Esophagus squamous epithelium (tissue), 5 donors: ENCODE results near the gene F3. TPM values are rescaled to one million over a fixed set of nuclear protein-coding genes. Genes with fewer than 3 reads are reported as not detected.
A peak's percentile ranks its signal among the peaks of the same experiment; 100 is the strongest.

Experiments used
- DNase-seq: peaks from one replicate; lab custom pipeline; 2025; lab: John Stamatoyannopoulos, UW
- H3K27ac ChIP-seq, 4 donors: fragments of 200-600 bp; sonication (generic); one replicate each; pipeline ENCODE4 v1.5.1; 2016 to 2019; ENCODE audit warnings: mild to moderate bottlenecking in 1 of 4
- H3K27me3 ChIP-seq, 4 donors: fragments of 200-600 bp; sonication (generic); 1 replicate in 3 of 4; 2 replicates in 1 of 4; pipeline versions ENCODE4 v1.5.1 to v1.6.0; 2017 to 2021; ENCODE audit warnings: antibody characterized with exemption in 1 of 4
- H3K36me3 ChIP-seq, 3 donors: fragments of 200-600 bp; sonication (generic); one replicate each; pipeline ENCODE4 v1.5.1; 2016 to 2019
- H3K4me1 ChIP-seq, 3 donors: fragments of 200-600 bp; sonication (generic); one replicate each; pipeline ENCODE4 v1.5.1; 2017 to 2019
- H3K4me3 ChIP-seq, 4 donors: fragments of 200-600 bp; sonication (generic); 1 replicate in 3 of 4; 2 replicates in 1 of 4; pipeline ENCODE4 v1.5.1; 2016 to 2019; ENCODE audit warnings: mild to moderate bottlenecking in 2 of 4, moderate library complexity in 1 of 4
- H3K9me3 ChIP-seq, 3 donors: fragments of 200-600 bp; sonication (generic); one replicate each; pipeline ENCODE4 v1.5.1; 2016 to 2019
- CTCF ChIP-seq, 6 experiments: fragments of 450-650 bp in 4 of 6; fragments of 200-600 bp in 2 of 6; sonication (generic) in 2 of 6; IDR thresholded peaks; one replicate each; pipeline ENCODE4 v1.5.1; 2016 to 2019; ENCODE audit warnings: antibody characterized with exemption in 6 of 6, mild to moderate bottlenecking in 4 of 6, moderate library complexity in 4 of 6
- POLR2A ChIP-seq, 4 donors: fragments of 450-650 bp; IDR thresholded peaks; one replicate each; pipeline ENCODE4 v1.6.1; 2017; ENCODE audit warnings: antibody characterized with exemption in 4 of 4, mild to moderate bottlenecking in 4 of 4, moderate library complexity in 3 of 4
- WGBS, 2 donors: methylation state at CpG; one replicate each; pipeline ENCODE4 v1.1.5; 2018; 5-methylcytosine and 5-hydroxymethylcytosine counted together
- intact Hi-C: fragments of 100-400 bp; cut with DNase I; formaldehyde crosslinking; loops from one replicate; pipeline ENCODE4 v1.15.0; 2022
- total RNA-seq, 4 donors: library from RNA; depleted of rRNA; stranded (reverse); fragments of >200 nt; gene quantifications; one replicate each; pipeline ENCODE4 v1.1.0, GENCODE V29; 2016
- donor health status: DM: yes; HTN: yes; CAD: no.

The F3 gene
- total RNA-seq, 4 donors from 2014 or later: 38.9 to 144 (median 59.5) TPM

GRCh38 chr1:94565901-94566300 is 24.3 kb upstream of the F3 start:
- intact Hi-C loops: no loop called here

DNA sequence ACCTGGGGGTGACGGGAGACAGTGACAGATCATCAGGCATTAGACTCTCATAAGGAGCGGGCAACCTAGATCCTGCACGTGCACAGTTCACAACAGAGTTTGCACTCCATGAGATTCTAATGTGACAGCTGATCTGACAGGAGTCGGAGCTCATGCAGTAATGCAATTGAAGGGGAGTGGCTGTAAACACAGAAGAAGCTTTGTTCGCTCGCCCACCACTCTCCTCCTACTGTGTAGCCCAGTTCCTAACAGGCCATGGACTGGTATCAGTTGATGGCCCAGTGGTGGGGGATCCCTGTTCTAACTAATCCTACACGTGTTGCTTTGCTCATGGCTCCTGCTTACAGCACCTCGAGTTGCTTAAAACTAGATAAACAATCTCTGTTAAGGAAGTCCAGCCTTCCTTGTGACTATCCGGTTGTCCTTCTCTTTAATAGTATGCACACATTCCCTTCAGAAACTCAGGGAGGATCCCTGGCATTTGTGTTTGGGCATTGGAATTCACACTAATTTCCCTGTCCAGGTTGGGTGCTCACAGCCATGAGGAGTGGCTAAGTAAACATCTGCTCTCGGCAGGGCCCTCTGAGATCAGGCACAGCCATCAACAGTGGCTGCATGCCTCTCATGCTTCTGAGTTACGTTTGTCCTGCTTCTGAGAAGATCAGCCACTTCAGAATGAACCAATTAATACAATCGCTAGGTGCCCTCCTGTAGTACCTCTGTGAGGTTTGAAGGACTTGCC is 21.1 kb upstream of the F3 start:
- Histone ChIP-seq H3K9me3 (peaks cover 0 to 1% (median 0%) of the 10 kb centered on the region in 3 donors), H3K4me3 (no peak overlapping the region), H3K27ac (peak overlapping the region in 1 of 4 donors; percentile 34), H3K4me1 (peaks cover 0 to 26% (median 3%) of the 10 kb centered on the region in 3 donors), H3K27me3 (no peaks in the 10 kb centered on the region), H3K36me3 (no peaks in the 10 kb centered on the region)
- 68 to 70% methylated on average over 12 of the region's 12 CpGs for WGBS, 2 donors
- intact Hi-C loops: no loop called here
- TF ChIP-seq POLR2A (IDR thresholded peaks at IDR 0.05) (no peak), CTCF (IDR thresholded peaks at IDR 0.05) (no peak)
- no peak for DNase-seq

More at GRCh38 chr1:94565901-94566300, 24.3 kb upstream of the F3 start:
- no peak for TF ChIP-seq POLR2A (IDR thresholded peaks at IDR 0.05)
- no peak for TF ChIP-seq CTCF (IDR thresholded peaks at IDR 0.05)
- Histone ChIP-seq H3K9me3 (peaks cover 0 to 9% (median 0%) of the 10 kb centered on the region in 3 donors), H3K27me3 (no peaks in the 10 kb centered on the region), H3K27ac (no peak overlapping the region), H3K4me1 (peaks cover 0 to 9% (median 0%) of the 10 kb centered on the region in 3 donors), H3K36me3 (no peaks in the 10 kb centered on the region), H3K4me3 (no peak overlapping the region)
- no peak for DNase-seq
- WGBS, 2 donors: 92 to 97% methylated on average over 2 of the region's 2 CpGs

DNA sequence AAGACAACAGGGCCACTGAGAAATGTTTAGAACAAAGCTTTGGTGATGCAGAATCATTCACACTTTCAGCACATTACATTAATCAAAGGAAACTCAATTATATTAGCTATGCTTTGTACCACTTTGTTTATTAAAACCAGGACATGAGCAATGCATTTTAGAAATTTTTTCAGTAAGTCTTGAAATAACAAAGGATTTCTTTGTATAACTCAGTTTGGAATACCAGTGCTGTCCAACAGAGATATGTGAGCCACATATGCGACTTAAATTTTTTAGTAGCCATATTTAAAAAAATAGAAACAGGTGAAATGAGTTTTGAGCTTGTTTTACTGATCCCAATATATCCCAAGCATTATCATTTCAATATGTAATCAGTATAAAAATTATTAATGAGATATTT is 18.8 kb upstream of the F3 start:
- intact Hi-C loops: no loop called here

GRCh38 chr1:94559921-94560320 is 18.4 kb upstream of the F3 start:
- Histone ChIP-seq H3K27me3 (peaks cover 0 to 2% (median 0%) of the 10 kb centered on the region in 4 donors), H3K4me3 (no peak overlapping the region), H3K36me3 (no peaks in the 10 kb centered on the region), H3K27ac (peak overlapping the region; percentile 9 to 73 (median 54)), H3K4me1 (peaks cover 0 to 44% (median 3%) of the 10 kb centered on the region in 3 donors), H3K9me3 (no peaks in the 10 kb centered on the region)
- DNase-seq: no peak
- WGBS, 2 donors: 86 to 89% methylated on average over 1 of the region's 1 CpG
- intact Hi-C loops: no loop called here
- TF ChIP-seq POLR2A (IDR thresholded peaks at IDR 0.05): no peak
- TF ChIP-seq CTCF (IDR thresholded peaks at IDR 0.05): no peak

More for the DNA sequence above, 18.8 kb upstream of the F3 start:
- peaks cover 0 to 40% (median 3%) of the 10 kb centered on the region in 3 donors for H3K4me1 ChIP-seq
- no peak overlapping the region for H3K4me3 ChIP-seq
- no peak for DNase-seq
- TF ChIP-seq CTCF (IDR thresholded peaks at IDR 0.05): peak in 2 of 6 experiments; percentile 6 to 15
- no peak for TF ChIP-seq POLR2A (IDR thresholded peaks at IDR 0.05)
- WGBS, 2 donors: 59 to 78% methylated on average over 1 of the region's 1 CpG
- H3K9me3 ChIP-seq: no peaks in the 10 kb centered on the region
- H3K36me3 ChIP-seq: no peaks in the 10 kb centered on the region
- H3K27ac ChIP-seq: peak overlapping the region; percentile 9 to 73 (median 54)
- no peaks in the 10 kb centered on the region for H3K27me3 ChIP-seq

GRCh38 chr1:94555091-94555490 is 13.5 kb upstream of the F3 start:
- Histone ChIP-seq H3K4me3 (no peak overlapping the region), H3K4me1 (peaks cover 4 to 78% (median 33%) of the 10 kb centered on the region in 3 donors), H3K27ac (peak overlapping the region in 3 of 4 donors; percentile 22 to 93 (median 91)), H3K27me3 (peaks cover 0 to 20% (median 0%) of the 10 kb centered on the region in 4 donors), H3K9me3 (no peaks in the 10 kb centered on the region), H3K36me3 (no peaks in the 10 kb centered on the region)
- intact Hi-C loops: no loop called here
- TF ChIP-seq CTCF (IDR thresholded peaks at IDR 0.05) (no peak), POLR2A (IDR thresholded peaks at IDR 0.05) (no peak)
- WGBS, 2 donors: 70 to 80% methylated on average over 5 of the region's 5 CpGs
- DNase-seq: no peak
